Measurements from ENCODE around the gene TRUB1.
"Not testable (repeated sequence)": the region's sequence is repeated elsewhere in the genome, so short reads cannot be mapped to it uniquely, and the experiment has no call there.

Gene TRUB1

DNA sequence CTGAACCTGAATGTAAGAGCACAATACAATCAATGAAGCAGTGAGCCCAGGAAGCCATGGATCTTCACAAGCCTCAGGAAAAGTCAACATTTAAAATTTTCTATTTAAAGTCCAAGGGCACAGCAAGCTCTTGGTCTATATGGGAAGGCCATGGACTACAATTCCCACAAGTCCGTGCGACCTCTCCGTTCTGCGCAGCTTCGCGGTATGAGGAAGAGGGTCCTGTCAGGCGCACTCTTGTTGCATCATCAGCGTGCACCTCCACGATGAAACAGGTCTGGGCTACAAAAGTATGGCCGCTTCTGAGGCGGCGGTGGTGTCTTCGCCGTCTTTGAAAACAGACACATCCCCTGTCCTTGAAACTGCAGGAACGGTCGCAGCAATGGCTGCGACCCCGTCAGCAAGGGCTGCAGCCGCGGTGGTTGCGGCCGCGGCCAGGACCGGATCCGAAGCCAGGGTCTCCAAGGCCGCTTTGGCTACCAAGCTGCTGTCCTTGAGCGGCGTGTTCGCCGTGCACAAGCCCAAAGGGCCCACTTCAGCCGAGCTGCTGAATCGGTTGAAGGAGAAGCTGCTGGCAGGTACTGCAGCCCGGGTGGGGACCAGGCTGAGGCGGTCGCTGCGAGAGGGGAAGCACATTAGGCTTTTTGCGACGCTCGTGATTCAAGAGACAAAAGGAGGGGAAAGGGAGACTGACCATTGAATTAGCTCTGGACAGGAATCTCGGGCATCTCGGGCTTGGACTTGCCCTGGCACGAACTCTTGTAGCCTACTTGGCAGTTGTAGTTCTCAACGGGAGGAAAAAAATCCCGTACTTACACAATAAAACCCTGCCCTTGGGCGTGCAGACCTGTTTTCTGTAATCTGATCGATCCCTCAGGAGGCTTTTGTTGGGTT lies at the start of gene TRUB1:
TSS of gene TRUB1 (plus strand) at position 234 of the 894 bp plus-strand sequence. CDS start at position 293, 59 bp downstream.
- H3K27ac ChIP-seq = peak within 1 kb of the TSS; percentile 85
- peak; percentile 88 for DNase-seq (ENCODE audit: low read depth, low spot score)

DNA sequence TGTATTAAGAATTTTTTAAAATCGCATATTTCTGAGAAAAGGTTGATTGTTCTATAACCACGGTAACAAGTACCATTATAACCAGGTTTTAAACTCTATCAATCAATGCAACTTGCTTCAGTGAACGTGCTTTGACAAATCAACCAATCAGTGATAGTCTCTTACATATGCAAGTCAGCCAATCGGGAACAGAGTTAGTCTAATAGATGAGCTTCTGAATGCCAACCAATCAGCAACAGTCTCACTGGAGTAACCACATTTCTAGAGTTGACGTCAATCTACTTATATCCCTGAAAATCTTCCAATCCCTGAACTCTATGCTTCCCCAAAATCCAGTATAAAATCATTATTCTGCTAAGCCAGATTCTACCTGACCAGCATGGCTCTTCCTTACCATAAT lies 44.7 kb upstream of the TRUB1 start:
- no peak for DNase-seq (ENCODE audit: low read depth, low spot score)
- H3K27ac ChIP-seq = no peak overlapping the region

DNA sequence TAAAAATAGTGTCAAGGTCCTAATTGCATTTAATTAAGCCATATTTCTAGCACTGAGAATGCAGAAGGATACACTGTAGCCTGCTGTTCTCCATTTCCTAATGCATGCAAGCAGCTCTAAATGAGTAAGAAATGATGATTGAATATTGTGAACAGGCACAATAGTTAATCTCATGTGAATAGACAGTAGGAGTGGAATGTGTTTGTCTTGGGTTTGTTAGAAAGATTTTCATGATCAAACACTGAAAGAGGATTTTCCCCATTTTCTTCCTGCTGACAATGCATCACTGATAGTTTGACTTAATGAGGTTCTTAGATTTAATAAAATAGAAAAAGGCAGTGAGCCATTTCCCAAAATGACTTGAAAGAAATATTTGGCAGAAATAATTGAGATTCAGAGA lies 43.1 kb upstream of the TRUB1 start:
- H3K27ac ChIP-seq = no peak overlapping the region
- no peak for DNase-seq (ENCODE audit: low read depth, low spot score)

DNA sequence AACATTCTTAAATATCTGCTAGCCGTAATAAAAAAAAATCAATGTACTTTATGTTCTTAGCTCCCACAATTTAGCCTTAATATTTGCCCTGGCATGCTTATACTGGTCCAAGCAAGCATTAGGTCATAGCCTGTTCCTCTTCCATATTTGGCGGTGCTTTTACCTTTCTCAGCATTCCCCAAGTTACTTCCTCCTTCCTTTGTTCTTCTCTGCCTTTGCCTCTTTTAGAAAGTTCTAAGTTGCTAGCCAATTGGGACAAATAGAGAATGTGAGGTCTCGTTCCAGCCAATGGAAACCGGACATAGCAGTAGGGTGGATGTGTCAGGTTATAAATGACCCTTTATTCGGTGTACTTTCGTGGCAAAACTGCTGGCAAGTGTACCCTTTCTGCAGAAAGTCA lies 41.0 kb upstream of the TRUB1 start:
- DNase-seq (ENCODE audit: low read depth, low spot score) = not testable (repeated sequence)
- peak overlapping the region; percentile 52 for H3K27ac ChIP-seq

DNA sequence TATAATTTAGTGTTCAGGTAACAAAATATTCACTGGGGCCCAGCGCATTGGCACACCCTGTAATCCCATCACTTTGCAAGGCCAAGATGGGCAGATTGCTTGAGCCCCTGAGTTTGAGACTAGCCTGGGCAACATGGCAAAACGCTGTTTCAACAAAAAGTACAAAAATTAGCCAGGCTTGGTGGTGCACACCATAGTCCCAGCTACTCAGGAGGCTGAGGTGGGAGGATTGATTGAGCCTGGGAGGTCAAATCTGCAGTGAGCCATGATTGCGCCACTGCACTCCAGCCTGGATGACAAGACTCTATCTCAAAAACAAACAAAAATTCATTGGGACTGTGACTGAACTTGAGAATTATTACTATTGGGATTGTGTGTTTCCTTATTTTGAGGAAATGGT lies 40.4 kb upstream of the TRUB1 start:
- no peak for DNase-seq (ENCODE audit: low read depth, low spot score)

DNA sequence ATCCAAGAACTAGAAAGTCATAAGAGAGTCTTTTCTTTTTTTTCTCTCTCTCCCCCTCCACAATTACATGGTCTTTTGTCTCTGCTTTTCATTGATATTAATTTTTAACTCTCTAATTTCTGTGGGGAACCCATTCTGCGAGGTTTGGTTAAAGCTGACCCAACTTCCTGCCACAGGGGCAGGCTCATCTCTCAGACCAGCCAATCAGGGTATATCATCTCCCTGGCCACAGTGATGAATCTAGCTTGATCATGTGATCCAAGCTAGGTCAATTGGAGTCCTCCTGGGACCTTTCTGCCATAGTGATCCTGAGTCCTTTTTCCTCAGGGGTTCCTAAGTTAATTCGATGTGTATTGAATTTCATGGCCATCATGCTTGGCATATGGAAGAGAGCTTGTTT lies 38.0 kb upstream of the TRUB1 start:
- no peak for DNase-seq (ENCODE audit: low read depth, low spot score)

More for the DNA sequence above, 40.4 kb upstream of the TRUB1 start:
- no peak overlapping the region for H3K27ac ChIP-seq

DNA sequence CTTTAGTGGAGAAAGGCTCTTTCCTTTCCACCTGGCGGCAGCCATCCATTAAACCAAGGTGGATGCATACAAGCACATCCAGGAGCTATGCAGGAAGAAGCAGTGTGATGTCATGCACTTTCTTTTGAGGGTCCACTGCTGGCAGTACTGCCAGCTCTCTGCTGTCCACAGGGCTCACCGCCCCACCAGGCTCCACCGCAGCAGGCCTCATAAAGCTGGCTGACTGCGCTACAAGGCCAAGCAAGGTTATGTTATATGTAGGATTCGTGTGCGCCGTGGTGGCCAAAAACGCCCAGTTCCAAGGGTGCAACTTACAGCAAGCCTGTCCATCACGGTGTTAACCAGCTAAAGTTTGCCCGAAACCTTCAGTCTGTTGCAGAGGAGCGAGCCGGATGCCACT lies 37.3 kb upstream of the TRUB1 start:
- DNase-seq (ENCODE audit: low read depth, low spot score) = no peak
- H3K27ac ChIP-seq = no peak overlapping the region

More for the DNA sequence above, 38.0 kb upstream of the TRUB1 start:
- H3K27ac ChIP-seq = no peak overlapping the region

DNA sequence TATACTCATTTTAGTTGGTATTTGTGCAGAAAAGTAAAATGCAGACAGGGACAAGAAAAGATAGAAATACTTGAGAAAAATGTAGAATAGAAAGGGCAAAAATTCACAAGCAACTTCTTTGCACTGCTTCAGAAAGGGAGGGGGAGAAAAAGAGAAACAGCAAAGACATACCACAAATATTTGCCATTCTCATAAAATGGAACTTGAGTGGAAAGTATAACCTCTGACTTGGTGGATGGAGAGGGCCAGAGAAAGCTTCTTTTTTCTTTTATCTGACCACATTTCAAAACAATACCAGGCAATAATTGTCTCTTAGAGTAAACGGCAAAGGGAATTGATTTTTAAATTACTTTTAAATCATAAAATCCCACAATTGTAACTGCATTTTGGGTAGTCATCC lies 35.8 kb upstream of the TRUB1 start:
- no peak for DNase-seq (ENCODE audit: low read depth, low spot score)
- no peak overlapping the region for H3K27ac ChIP-seq

DNA sequence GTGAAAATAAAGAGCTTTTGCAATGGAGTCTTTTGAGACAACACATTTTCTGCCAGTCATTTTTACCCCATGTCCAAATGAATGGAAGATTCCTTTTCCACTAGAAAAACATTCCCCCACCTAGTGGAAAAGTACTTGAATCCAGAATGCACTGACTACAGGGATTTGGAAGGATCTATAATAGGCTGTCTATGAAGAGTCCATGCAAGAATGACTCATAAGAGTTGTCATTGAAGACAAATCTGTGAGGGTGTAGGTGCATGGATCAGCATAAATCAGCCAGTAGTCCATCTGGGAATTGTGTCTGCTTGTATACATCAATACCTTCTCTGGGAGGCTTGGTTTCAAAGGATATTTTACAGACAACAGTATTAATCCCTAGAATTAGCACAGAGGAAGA lies 32.5 kb upstream of the TRUB1 start:
- H3K27ac ChIP-seq = no peak overlapping the region
- DNase-seq (ENCODE audit: low read depth, low spot score) = no peak

DNA sequence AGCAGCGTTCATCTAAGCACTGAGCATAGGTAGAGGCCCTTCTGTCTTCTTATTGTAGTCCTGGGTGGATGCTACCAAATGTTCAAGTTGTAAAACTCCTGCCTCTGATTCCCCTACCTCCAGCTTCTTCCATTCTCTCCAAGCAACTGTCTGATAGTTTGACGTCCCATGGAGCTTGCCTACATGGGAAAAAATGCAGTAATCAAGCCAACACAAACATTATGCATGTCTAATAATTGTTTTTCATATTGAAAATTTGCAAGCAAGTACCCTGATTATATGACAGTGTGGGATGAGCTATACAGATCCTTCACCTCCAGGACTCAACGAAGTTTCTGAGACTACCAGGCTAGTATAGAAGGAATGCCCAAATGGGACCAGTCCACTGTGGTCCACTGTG lies 31.0 kb upstream of the TRUB1 start:
- no peak for DNase-seq (ENCODE audit: low read depth, low spot score)
- no peak overlapping the region for H3K27ac ChIP-seq

DNA sequence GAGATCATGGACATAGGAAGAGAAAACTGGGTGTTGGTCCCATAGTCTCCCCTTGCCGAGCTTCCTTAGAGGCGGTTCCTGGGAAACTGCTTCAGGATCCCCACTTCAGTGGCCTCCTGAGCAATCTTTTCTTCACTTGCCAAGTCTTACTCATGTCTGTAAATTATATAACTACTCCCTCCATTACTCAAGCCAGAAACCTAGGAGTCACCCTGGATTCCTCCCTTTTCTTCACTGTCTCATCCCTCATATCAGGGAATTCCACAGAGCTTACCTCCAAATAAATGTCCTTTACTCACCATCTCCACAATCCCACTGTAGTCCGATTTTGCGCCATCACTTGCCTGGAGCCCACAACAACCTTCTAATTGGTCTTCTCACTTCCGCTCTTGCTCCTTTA lies 29.1 kb upstream of the TRUB1 start:
- no peak for DNase-seq (ENCODE audit: low read depth, low spot score)
- H3K27ac ChIP-seq = no peak overlapping the region

DNA sequence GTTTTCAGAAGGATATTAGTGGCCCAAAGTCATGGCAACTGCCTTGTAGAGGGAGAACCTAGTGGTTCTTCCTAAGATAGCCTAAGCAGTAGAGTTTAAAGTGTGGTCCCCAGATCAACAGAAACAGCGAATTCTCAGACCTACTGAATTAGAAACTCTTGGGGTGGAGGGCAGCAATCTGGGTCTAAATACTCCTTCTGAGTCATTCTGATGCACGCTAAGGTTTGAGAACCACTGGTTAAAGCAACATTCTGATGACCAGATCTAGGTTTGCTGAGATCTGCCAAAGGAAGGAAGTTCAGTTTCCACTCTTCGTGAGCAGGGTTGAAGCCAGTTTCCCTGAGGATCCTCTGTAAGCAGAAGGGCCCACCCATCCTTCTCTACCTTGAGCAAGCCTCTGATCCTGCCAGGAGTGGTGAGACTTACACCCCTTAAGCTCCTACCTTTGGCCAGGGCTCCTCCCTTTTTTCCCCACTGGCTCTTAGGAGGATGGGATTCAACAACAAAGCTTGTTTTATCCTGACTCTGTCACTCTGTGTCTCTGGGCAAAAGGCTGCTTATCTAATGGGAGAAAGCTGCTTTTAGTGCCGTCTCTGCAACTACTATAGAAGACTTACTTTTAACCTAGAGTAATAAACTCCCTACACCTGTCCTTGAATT lies 26.8 kb upstream of the TRUB1 start:
- no peak overlapping the region for H3K27ac ChIP-seq
- no peak for DNase-seq (ENCODE audit: low read depth, low spot score)

DNA sequence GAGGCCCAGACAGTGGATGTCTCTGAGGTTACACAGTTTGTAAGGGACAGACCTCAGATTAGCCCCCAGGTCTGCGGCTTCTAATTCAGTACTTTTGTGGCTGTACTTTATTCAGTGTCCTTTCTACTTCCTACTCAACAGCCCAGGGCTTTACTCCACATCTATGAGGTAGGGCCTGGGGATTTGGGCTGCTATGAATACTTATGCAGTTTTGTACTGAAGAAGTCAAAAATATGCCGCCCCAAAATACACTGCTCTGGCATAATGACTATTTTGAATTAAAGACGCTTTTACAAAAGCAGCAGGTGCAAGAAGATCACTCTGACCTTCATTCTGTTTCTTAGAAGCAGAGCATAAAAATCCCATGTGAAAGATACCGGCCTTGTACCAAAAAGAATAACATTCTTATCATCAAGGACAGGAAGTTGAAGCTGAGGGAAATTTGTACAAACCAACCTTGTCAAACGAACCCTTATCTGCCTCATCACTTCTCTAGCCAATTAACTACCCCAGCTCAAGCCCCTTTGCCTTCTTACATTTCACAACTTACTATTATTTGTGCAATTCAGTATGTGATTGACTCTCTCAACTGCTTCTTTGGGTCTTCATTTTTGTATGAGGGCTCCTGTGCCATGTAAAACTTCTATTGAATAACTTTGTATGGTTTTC lies 26.1 kb upstream of the TRUB1 start:
- no peak for DNase-seq (ENCODE audit: low read depth, low spot score)
- H3K27ac ChIP-seq = no peak overlapping the region

DNA sequence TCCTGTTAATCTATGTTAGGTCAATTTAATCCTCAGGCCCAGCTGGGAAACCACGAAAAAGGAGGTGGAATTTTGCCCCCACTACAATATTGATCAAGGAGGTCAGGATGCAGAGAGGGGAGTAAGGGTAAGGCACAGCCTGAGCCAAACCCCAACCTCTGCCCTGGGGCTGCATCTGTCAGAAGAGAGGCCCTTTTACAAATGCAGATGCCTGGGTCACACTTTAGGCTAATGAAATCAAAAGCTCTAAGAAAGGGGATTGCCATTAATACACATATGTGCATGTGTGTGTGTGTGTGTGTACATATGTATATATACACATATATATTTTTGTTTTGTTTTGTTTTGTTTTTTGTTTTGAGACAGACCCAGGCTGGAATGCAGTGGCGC lies 25.5 kb upstream of the TRUB1 start:
- no peak overlapping the region for H3K27ac ChIP-seq
- DNase-seq (ENCODE audit: low read depth, low spot score) = no peak

DNA sequence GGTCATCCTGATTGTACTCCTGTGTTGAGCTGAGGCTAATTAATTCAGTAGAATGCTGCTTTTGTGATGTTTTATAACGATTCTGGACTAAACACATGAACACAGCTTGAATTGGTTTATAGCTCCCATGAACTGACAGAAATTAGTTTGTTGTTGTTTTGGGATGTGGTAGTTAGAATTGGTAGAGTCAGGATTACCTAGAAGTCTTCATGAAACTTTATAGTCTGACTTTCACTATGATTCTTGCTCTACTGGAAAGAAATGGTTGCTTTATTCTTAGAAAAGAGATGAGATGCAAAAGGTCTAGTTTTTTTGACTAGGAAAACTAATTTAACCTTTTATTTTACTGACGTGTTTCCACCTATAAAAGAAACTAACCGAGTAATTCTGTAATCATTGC lies 23.4 kb upstream of the TRUB1 start:
- no peak overlapping the region for H3K27ac ChIP-seq
- no peak for DNase-seq (ENCODE audit: low read depth, low spot score)

DNA sequence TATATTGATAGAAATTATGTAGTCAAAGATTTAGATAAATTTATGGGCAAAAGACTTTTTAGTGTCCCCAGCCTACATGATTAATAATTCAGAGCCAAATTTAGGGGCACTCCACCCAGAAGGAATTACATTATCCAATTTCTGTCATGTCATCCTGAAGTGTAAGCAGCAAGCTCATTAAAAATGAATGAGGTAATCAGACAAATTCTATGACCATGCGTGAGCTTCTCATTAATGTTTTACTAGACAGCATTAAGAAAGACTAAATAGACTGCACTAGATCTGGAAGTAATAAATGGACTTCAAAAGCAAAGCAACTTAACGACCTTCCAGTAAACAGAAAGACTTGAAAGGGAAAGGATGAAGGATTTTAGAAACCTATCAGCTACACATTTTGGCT lies 22.7 kb upstream of the TRUB1 start:
- DNase-seq (ENCODE audit: low read depth, low spot score) = no peak
- H3K27ac ChIP-seq = no peak overlapping the region

DNA sequence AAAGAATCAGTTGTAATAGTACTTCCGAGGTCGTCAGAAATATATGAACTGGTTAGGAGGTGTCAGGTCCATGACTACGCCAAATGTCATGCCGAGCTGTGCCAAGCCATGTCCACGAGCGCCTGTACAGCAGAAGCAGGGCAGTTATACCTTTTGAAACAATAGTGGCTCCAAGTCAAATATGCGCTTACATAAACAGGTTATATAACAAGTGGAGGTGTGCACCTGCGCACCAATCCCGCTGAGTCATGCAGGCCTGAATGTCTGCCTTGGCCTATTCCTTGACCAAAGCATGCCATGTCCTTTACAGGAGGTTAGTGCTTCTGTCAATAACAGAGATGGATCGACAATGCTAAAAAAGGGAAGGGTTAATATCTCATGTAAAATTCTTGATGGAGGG lies 21.3 kb upstream of the TRUB1 start:
- DNase-seq (ENCODE audit: low read depth, low spot score) = no peak
- no peak overlapping the region for H3K27ac ChIP-seq

DNA sequence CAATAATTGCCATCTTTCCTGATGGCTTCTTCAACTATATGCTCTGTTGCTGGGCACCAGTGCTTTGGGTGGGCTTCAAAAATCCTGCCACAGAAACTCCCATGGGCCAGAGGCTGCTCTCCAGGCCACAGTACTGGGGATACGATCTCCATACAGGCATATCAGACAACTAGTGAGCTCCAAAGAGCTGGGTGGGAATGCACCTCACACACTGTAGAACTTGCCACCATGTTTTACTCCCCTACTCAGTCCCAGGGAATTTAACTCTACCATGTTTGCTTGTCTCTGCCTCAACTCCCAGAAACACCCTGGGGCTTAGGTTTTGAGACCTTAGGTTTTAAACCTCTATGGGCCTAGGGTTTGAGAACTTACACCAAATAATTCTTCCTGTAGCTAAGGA lies 20.5 kb upstream of the TRUB1 start:
- DNase-seq (ENCODE audit: low read depth, low spot score) = no peak
- H3K27ac ChIP-seq = no peak overlapping the region

DNA sequence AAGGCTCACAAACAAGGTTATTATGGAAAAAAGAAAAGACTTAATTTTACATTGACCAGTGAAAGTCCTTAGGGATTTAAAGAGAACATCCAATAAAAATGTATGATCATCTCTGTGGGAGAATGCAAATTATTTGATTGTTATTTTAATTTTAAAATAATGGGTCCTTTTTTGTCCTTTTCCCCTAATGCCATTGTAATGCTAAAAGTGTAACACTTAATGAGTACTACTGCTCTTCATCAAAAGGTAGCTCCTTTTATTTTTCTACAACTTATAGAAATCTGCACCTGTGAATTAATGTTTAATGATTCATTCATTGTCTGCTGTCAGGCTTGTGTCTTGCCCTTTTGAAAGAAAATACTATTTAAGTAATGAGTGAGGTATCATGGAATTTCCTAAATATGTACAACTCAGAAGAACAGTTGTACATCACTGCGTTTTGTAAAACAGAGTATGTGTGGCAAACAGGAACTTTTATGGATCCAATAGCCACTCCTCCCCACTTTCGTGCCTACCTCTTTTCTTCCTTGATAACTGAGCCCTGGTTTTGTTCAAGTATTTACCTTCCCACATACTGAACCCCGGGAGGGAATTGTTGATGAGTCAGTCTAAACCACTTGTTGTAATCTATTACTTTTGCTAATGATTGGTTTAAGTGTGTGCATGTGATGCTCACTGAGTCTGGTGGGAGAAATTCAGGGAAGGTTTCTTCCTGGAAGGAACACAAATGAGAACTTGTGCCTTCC lies 19.9 kb upstream of the TRUB1 start:
- H3K27ac ChIP-seq = peak overlapping the region; percentile 25
- peak; percentile 71 for DNase-seq (ENCODE audit: low read depth, low spot score)

DNA sequence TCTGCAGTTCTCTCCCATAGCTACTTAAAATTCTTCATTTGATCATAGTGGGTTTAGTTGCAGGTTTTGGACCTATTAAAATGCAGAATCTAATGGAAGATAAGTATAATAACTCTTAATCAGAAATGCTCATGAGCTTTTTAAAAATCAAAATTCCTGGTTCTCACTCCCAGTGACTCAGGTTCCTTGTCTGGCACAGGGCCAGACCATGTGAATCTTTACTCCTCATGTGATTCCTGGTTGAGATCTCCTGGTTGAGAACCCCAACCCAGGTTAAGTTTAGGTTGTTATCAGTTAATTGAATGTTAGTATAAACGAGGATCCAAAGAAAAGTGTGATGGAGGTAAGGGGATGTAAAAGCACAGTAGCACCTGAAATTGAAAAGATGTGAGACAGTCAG lies 17.5 kb upstream of the TRUB1 start:
- DNase-seq (ENCODE audit: low read depth, low spot score) = no peak
- no peak overlapping the region for H3K27ac ChIP-seq

DNA sequence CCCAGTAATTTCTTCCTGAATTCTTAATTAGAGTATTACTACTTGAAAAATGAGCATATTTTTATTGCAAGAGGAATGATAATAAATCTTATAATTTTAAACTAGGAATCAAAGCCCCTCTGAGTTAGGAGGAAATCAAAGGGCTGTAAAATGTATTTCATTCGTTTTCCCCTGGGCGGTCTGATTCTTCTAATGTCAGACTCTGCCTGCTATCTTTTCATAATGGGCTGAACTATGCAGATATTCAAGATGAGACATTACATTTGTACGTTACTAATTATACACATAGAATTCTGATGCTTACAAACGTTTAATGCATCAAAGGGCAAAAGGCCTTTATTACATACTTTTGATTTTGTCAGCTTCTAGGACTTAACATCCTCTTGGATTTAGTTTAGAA lies 16.0 kb upstream of the TRUB1 start:
- DNase-seq (ENCODE audit: low read depth, low spot score) = no peak
- no peak overlapping the region for H3K27ac ChIP-seq

All from epithelial cell of prostate (primary cell).